NCI-H1436 (cell line): ENCODE data around the gene OR8H3.
"Not testable (repeated sequence)": the region's sequence is repeated elsewhere in the genome, so short reads cannot be mapped to it uniquely, and the experiment has no call there.

Experiments used
- DNase-seq: peaks from one replicate; lab custom pipeline; 2025; lab: John Stamatoyannopoulos, UW

OR8H3 gene, protein sequence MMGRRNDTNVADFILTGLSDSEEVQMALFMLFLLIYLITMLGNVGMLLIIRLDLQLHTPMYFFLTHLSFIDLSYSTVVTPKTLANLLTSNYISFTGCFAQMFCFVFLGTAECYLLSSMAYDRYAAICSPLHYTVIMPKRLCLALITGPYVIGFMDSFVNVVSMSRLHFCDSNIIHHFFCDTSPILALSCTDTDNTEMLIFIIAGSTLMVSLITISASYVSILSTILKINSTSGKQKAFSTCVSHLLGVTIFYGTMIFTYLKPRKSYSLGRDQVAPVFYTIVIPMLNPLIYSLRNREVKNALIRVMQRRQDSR

DNA sequence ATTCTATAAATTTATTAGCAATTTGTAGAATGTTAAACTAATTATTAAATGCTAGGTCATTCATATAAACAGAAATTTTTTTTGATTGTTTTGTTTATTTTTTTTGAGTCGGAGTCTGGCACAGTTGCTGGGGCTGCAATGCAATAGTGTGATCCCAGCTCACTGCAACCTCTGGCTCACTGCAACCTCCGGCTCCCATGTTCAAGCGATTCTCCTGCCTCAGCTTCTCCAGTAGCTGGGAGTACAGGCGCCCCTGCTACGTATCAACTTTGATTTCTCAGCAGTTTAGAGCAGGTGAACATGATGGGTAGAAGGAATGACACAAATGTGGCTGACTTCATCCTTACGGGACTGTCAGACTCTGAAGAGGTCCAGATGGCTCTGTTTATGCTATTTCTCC lies at the start of gene OR8H3:
OR8H3 (plus strand) TSS at position 301 of the 400 bp plus-strand sequence; CDS start at position 301, 0 bp downstream.
- DNase-seq: no peak

DNA sequence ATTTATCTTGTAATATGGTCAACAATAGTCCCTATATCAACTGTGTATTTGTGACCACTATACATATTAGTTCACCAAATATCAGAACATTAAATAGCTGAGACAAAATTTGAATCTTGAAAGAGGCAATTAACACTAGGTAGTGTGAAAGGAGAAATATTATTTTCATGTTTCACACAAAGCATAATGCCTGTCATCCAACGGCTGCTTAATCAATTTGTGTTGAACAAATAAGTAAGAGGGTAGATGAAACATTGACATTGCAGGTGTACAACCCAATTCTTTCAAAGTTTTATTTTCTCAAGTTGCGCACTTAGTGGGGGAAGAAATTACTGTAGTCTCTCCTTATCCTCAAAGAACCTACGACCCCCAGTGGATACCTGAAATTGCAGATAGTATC lies 32.5 kb upstream of the OR8H3 start:
- DNase-seq: no peak

DNA sequence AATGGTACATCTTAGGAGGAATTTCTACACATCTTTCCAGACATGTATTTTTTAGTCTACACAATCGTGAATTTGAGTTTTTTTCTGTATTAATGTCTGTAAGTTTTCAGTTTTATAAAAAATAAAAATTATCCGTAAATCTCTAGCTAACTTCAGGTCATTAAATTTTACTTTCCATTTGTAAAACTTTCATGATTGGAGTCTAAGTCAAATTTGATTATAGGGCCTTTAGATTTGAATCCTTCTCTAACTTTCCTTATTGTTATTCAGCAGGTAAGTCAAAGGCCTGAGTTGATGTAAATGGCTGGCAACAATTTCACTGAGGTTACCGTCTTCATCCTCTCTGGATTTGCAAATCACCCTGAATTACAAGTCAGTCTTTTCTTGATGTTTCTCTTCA lies 29.2 kb upstream of the OR8H3 start, which contains the start of gene OR8I2:
OR8I2 (plus strand) TSS at position 301 of the 400 bp plus-strand sequence; CDS start at position 301, 0 bp downstream.
- DNase-seq: no peak

DNA sequence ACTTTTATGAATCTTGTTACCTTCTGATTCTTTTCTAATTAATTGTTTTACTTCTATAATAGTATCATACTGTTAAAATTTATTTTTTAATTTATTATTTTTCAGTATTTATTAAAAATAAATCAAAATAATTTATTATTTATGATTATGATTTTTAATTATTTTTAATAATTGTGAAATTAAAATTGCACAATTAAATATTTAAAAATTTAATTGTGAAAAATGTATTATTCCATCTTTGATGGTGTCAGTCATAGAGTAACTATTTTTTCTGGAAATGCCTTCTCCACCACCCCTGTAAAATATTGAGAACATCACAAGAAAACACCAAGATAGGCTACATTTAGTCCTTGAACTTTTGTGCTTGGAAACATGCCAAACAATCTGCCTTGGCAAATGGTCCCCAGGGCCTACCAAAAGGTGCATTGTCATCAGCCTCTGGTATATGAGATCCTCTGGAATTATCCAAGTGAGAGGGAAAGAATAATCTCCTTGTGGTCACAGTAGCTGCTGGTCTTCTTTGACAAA lies 18.9 kb upstream of the OR8H3 start, which contains the start of gene OR8H2:
OR8H2 (plus strand) TSS at position 478 of the 528 bp plus-strand sequence. CDS start 1,356 bp downstream, outside the sequence.
- DNase-seq: no peak

DNA sequence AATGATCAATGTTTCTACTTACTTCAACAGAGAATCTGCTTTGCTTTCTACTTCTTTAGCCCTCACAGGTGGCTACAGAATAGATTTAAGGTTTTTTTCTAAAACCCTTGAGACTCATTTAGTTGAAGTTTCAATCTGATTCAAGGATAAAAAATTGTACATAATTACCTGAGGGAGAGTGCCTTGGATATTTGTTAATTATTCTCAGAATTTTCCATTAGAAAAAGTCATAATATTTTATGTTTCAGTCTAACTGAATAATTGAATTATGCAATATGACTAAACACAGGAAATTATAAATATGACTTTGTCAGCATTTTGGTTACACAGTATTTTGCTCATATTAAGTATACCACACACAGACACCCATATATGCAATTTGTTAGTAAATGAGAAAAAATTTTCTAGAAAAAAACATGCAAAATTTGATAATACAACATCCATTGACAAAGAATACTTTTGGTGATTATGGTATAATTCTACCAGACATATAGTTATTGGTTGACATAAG lies 18.0 kb downstream of the OR8H3 start, which contains the start of gene OR8J3:
OR8J3 (minus strand) TSS at position 51 of the 511 bp plus-strand sequence. CDS start 2,483 bp downstream, outside the sequence.
- no peak for DNase-seq

DNA sequence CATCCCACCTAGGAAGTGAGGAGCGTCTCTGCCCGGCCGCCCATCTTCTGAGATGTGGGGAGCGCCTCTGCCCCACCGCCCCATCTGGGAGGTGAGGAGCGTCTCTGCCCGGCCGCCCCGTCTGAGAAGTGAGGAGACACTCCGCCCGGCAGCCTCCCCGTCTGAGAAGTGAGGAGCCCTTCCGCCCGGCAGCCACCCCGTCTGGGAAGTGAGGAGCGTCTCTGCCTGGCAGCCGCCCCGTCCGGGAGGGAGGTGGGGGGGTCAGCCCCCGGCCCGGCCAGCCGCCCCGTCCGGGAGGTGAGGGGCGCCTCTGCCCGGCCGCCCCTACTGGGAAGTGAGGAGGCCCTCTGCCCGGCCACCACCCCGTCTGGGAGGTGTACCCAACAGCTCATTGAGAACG lies 21.5 kb downstream of the OR8H3 start:
- DNase-seq: not testable (repeated sequence)

DNA sequence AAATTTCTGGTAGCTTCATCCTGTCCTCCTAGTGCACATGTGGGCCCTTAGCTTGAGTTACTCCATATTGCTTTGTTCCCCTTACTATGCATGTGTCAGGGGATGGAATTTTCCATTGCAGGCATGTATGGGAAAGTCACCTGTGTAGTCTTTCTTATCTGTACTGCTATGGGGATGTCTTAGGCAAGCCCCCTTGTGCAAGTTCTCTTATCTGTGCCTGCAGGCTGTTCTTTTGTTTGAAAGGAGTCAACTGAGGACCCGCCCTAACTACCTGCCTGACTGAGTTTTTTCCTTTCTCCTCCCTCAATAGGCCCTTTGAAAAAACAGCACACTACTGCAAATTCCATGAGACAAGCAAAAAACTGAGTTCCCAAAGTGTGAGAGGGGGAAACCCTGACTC lies 29.2 kb downstream of the OR8H3 start:
- no peak for DNase-seq

DNA sequence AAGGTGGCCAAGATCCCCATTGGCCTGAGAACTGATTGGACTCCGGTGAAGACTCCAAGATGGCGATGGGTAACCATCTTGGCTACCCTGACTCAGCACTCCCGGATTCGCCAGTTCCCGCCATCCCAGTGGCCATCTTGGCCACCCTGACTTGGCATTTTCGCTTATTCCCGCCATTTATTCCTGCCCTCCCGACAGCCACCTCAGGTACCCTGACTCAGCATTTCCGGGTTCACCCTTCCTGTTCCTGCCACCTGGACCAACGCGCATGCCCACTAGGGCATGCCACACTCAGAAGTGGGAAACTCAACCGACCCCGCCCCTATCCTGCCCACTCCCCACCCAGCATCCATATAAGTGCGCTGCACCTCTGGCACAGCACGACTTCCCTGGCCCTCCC lies 30.2 kb downstream of the OR8H3 start:
- no peak for DNase-seq

DNA sequence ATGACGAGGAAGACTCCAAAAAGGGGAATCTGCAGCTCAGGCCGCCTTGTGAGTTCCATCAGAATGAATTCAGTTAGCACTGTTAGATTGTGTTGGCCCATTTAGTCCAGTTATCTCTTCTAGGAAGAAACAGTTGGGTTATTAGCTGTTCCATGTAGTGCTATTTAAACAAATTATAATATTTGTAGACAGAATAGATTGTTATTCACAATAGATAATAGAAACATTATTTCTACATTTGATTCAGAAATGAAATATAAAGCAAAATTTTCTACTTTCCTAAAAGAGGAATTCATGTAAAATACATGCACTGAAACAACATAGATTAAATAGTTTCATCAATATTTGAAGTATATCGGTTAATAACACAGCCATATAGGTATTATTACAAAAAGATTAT lies 38.0 kb downstream of the OR8H3 start, which contains the start of gene OR8K5:
OR8K5 (minus strand) TSS at position 101 of the 400 bp plus-strand sequence; CDS start at position 101, 0 bp downstream.
- DNase-seq: no peak

DNA sequence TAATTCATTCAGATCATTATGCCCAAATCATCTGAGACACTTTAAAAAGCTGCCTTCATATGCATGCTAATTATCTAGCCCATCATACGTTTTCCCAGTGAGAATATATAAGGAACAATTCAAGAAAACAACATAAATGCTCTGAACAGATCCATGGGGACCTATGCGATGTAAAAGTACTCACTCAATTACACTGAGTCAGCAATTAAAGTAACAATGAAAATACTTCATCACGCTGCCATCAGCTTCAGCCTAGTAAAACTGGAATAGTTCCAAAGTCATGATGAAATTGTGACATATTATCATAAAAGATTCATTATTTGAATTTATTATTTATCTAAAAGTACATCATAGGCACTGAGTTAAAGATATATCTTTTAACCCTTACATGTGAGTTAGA lies 41.6 kb downstream of the OR8H3 start:
- no peak for DNase-seq

DNA sequence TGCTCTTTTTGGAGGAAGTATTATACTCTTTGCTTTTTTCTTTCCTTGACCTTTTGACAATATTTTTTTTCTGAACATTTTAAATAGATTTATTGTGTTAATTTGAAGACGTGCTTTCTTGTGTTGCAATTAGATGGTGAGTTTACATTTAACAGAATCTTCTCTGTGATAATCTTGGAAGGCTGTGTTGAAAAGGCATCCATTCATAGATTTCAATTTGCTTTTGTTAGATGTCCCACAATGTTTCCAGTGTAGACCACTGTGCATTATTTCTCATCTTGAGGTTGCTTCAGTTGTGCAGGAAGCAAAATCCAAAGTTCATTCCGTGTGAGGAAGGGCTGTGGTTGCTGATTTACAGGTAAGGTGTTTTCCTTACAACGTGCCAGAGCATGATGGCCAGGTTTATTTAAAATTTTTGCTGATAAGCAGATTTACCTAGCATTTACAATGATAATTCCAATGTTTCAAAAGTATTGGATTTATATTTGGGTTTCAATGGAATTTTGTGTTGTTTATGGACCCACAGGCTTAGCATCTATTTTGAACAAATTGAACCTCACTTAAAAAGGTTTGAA lies 50.2 kb downstream of the OR8H3 start:
- no peak for DNase-seq
